ENCODE measurements around the gene SH2D2A.

DNA sequence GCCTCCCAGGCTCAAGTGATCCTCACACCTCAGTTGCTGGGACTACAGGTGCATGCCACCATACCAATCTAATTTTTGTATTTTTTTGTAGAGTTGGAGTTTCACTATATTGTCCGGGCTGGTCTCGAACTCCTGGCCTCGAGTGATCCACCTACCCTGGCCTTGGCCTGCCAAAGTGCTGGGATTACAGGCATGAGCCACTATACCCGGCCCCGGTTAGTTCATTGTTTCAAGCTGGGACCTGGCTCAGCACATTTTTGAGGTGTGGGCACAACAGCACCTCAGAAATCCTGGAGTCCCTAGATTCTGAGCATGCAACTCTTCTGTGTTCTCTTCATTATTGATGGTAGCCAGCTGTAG, 21.3 kb downstream of the SH2D2A start:
- TF ChIP-seq, protein P1, sequence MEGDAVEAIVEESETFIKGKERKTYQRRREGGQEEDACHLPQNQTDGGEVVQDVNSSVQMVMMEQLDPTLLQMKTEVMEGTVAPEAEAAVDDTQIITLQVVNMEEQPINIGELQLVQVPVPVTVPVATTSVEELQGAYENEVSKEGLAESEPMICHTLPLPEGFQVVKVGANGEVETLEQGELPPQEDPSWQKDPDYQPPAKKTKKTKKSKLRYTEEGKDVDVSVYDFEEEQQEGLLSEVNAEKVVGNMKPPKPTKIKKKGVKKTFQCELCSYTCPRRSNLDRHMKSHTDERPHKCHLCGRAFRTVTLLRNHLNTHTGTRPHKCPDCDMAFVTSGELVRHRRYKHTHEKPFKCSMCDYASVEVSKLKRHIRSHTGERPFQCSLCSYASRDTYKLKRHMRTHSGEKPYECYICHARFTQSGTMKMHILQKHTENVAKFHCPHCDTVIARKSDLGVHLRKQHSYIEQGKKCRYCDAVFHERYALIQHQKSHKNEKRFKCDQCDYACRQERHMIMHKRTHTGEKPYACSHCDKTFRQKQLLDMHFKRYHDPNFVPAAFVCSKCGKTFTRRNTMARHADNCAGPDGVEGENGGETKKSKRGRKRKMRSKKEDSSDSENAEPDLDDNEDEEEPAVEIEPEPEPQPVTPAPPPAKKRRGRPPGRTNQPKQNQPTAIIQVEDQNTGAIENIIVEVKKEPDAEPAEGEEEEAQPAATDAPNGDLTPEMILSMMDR (IDR thresholded peaks at IDR 0.05) = no peak
- no peak for TF ChIP-seq POLR2A (IDR thresholded peaks at IDR 0.05)
